HG02938 (cell line): ENCODE measurements around the gene RCBTB1.
"Not testable (repeated sequence)": the region's sequence is repeated elsewhere in the genome, so short reads cannot be mapped to it uniquely, and the experiment has no call there.

Source experiments
- ATAC-seq: cut with Tn5 transposase; IDR thresholded peaks from one replicate; pipeline ENCODE4 v1.9.1; 2021; ENCODE audit warnings: mild to moderate bottlenecking, moderate library complexity; ENCODE audit not compliant: unreplicated experiment

RCBTB1 gene

DNA sequence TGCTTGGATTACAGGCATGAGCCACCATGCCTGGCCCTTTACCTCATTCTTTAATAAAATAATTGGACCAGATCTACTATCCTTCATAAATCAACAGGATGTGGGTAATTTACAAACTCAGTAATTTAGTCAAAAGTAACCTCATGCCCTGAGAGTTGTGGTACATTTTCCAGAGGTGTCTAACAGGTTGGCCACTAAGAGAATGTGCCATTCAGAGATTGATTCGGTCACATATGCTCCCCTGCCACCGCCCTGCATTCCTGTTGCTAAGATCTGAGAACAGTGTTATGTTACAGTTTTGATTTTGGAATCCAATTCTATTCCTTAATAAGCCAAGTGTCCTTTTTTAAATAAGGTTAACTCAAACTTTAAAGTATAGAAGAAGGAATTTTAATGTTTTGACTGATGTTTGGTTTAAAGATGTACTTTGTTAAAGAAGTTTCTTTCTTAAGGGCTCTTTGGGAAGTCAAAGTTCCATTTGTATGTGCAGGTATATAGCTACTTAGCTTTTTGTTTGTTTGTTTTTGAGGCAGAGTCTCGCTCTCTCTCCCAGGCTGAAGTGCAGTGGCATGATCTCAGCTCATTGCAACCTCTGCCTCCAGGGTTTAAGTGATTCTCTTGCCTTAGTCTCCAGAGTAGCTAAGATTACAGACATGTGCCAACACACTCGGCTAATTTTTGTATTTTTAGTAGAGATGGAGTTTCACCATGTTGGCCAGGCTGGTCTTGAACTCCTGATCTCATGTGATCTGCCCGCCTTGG is 60.4 kb downstream of the RCBTB1 start:
- no peak for ATAC-seq

- no peak for ATAC-seq
Measured at GRCh38 chr13:49521224-49521623, 64.1 kb downstream of the RCBTB1 start.

GRCh38 chr13:49517461-49517860 is 67.9 kb downstream of the RCBTB1 start:
- no peak for ATAC-seq

- ATAC-seq, result no peak
Measured at GRCh38 chr13:49516467-49516866, 68.9 kb downstream of the RCBTB1 start.

GRCh38 chr13:49512578-49512977 is 72.8 kb downstream of the RCBTB1 start:
- ATAC-seq, result no peak

- no peak for ATAC-seq
Measured at GRCh38 chr13:49503951-49504350, 81.4 kb downstream of the RCBTB1 start.

DNA sequence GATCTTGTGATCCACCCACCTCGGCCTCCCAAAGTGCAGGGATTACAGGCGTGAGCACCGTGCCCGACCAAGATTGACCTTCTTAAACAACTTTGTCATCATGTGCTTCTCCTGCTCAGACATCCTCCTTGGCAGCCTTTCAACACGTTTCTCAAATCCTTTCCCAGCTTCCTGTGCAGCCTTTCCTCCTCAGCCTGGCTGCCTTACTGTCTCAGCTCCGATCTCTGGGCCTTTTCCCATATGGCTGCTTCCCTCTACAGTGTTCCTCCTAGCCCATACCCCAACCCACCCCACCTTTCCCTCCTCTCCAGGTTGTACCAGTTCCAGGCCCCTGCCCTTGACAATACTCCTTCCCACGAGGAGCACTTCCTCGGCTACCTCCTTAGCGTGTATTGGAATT is 82.4 kb downstream of the RCBTB1 start:
- no peak for ATAC-seq

- no peak for ATAC-seq
Measured at GRCh38 chr13:49499889-49500660, 85.3 kb downstream of the RCBTB1 start.

DNA sequence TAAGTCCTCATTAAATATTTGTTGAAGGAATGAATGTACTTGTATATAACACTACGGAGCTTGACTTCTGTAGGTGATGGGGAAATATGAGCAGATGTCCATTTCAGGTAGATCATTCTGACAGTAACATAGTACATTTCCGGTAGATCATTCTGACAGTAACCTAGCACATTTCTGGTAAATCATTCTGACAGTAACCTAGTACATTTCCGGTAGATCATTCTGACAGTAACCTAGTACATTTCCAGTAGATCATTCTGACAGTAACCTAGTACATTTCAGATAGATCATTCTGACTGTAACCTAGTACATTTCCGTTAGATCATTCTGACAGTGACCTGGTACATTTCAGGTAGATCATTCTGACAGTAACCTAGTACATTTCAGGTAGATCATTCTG is 87.2 kb downstream of the RCBTB1 start:
- ATAC-seq, result no peak

GRCh38 chr13:49497272-49497671 is 88.1 kb downstream of the RCBTB1 start:
- ATAC-seq, result no peak

DNA sequence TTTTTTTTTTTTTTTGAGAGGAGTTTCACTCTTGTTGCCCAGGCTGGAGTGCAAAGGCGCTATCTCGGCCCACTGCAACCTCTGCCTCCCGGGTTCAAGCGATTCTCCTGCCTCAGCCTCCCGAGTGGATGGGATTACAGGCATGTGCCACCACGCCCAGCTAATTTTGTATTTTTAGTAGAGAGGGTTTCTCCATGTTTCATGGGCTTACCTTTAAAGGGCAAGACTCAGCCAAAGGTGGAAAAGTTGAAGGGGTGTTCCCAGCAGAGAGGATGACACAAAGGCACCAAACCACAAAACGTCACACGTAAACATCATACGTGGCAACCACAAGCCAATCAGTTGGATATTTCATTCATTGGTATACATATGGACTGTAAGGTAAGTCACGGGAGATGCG is 88.5 kb downstream of the RCBTB1 start:
- not testable (repeated sequence) for ATAC-seq

- peak; percentile 80 for ATAC-seq
Measured at GRCh38 chr13:49495783-49496762, 89.3 kb downstream of the RCBTB1 start, which contains the start of gene PHF11. PHF11 (plus strand) TSS chr13:49495953; CDS start chr13:49496002, 49 bp downstream.

- no peak for ATAC-seq
Measured at GRCh38 chr13:49494645-49495044, 90.7 kb downstream of the RCBTB1 start.

DNA sequence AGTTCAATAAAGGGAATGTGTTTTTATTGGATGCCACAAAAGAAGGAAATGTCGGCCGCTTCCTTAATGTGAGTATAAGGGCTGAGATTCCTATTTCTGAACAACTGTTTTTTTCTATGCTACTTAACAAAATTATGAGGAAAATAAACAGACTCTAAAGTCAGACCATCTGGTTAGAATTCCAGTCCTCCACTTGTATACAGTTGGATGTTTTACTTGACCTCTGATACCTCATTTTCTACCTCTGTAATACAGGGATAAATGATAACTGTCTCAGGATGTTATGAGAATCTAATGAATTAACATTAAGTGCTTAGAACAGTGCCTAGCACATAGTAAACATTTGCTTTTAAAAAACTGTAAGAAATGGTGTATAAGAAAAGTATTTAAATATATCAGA is 96.8 kb downstream of the RCBTB1 start:
- no peak for ATAC-seq
